ENCODE data around the gene TM2D3.

The TM2D3 gene

DNA sequence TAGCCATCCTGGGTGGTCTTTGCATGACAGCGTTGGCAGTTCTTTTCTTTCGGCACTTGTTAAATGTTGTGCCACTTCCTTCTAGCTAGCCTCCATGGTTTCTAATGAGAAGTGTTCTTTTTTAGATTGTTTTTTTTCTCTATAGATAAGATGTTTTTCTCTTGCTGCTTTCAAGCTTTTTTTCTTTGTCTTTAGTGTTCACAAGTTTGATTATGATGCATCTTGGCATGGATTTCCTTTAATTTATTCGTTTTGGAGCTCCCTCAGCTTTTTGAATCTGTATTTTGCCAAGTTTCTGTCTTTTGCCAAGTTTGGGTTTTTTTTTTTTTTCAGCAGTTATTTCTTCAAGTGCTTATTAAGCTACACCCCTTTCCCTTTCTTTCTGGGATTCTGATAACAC lies 53.1 kb downstream of the TM2D3 start:
- no peak overlapping the region for H3K4me3 ChIP-seq (ENCODE audit: low read depth, low read length)
- TF ChIP-seq, protein P1, sequence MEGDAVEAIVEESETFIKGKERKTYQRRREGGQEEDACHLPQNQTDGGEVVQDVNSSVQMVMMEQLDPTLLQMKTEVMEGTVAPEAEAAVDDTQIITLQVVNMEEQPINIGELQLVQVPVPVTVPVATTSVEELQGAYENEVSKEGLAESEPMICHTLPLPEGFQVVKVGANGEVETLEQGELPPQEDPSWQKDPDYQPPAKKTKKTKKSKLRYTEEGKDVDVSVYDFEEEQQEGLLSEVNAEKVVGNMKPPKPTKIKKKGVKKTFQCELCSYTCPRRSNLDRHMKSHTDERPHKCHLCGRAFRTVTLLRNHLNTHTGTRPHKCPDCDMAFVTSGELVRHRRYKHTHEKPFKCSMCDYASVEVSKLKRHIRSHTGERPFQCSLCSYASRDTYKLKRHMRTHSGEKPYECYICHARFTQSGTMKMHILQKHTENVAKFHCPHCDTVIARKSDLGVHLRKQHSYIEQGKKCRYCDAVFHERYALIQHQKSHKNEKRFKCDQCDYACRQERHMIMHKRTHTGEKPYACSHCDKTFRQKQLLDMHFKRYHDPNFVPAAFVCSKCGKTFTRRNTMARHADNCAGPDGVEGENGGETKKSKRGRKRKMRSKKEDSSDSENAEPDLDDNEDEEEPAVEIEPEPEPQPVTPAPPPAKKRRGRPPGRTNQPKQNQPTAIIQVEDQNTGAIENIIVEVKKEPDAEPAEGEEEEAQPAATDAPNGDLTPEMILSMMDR (IDR thresholded peaks at IDR 0.05; ENCODE audit: borderline replicate concordance, insufficient read depth, low read depth, low read length), result no peak

DNA sequence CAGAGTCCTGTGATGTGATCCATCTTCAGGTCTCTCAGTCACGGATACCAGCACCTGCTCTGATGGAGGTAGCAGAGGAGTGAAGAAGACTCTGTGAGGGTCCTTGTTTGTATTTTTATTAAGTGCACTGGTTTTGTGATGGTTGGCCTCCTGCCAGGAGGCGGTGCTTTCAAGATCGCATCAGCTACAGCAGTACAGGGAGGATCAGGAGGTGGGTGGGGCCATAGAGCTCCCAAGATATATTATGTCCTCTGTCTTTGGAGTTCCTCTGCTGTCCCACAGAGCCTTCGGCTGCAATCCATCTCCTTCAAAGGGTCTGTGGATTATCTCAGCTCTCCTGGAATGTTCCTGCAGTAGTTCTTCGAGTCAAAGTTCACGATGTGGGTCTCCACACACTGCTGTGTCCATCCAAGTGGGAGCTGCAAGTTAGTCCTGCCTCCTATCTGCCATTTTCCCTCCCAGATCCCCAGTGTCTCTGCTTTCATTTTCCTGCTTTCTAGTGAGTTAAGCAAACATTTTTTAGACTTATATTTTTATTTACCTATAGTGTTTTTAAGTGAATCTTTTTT lies 54.7 kb downstream of the TM2D3 start:
- H3K4me3 ChIP-seq (ENCODE audit: low read depth, low read length), result no peak overlapping the region
- TF ChIP-seq, protein P1 (IDR thresholded peaks at IDR 0.05; ENCODE audit: borderline replicate concordance, insufficient read depth, low read depth, low read length), result no peak

DNA sequence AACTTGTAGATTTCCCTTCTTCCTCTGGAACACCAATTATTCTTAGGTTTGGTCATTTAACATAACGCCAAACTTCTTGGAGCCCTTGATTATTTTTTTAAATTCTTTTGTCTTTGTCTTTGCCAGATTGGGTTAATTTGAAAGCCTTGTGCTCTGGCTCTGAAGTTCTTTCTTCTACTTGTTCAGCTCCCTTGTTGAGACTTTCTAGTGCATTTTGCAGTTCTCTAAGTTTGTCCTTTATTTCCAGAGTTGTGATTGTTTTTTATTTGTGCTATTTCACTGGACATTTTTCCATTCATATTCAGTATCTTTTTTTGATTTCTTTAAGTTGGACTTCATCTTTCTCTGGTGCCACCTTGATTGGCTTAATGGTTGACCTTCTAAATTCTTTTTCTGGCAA lies 55.5 kb downstream of the TM2D3 start:
- H3K4me3 ChIP-seq (ENCODE audit: low read depth, low read length), result no peak overlapping the region
- TF ChIP-seq, protein P1 (IDR thresholded peaks at IDR 0.05; ENCODE audit: borderline replicate concordance, insufficient read depth, low read depth, low read length), result no peak
